RWPE2 (cell line): ENCODE measurements around the gene SCGN.

Experiments
- ATAC-seq: fragments of 200-7000 bp; cut with Tn5 transposase; 3 replicates; pipeline ENCODE4 v1.9.1; 2021; ENCODE audit warnings: low read depth
- DNase-seq: peaks from one replicate; pipeline ENCODE4 v3.0.0-alpha.2; 2020; ENCODE audit warnings: low spot score
- H3K27ac ChIP-seq: fragments of 450-650 bp; 2 replicates; pipeline ENCODE4 v1.5.1; 2017; ENCODE audit warnings: mild to moderate bottlenecking; ENCODE audit not compliant: poor library complexity, severe bottlenecking
- H3K27me3 ChIP-seq: fragments of 250-450 bp; sonication (Bioruptor Pico); 2 replicates; pipeline ENCODE4 v1.5.1; 2021; ENCODE audit warnings: mild to moderate bottlenecking, moderate library complexity; ENCODE audit not compliant: insufficient read depth, poor library complexity, severe bottlenecking
- H3K36me3 ChIP-seq: fragments of 250-450 bp; sonication (Bioruptor Pico); 2 replicates; pipeline ENCODE4 v1.5.1; 2020; ENCODE audit warnings: low read depth, mild to moderate bottlenecking, moderate library complexity
- H3K4me1 ChIP-seq: fragments of 250-450 bp; sonication (Bioruptor Pico); 2 replicates; pipeline ENCODE4 v1.5.1; 2021; ENCODE audit warnings: mild to moderate bottlenecking, moderate library complexity; ENCODE audit not compliant: insufficient read depth, poor library complexity, severe bottlenecking
- H3K4me3 ChIP-seq: fragments of 250-450 bp; sonication (Bioruptor Pico); 2 replicates; pipeline ENCODE4 v1.5.1; 2021; ENCODE audit warnings: mild to moderate bottlenecking, moderate library complexity; ENCODE audit not compliant: severe bottlenecking
- H3K9me3 ChIP-seq: fragments of 250-450 bp; sonication (Bioruptor Pico); 2 replicates; pipeline ENCODE4 v1.5.1; 2021; ENCODE audit warnings: mild to moderate bottlenecking, moderate library complexity; ENCODE audit not compliant: severe bottlenecking
- CTCF ChIP-seq: fragments of 450-650 bp; IDR thresholded peaks from one replicate; pipeline ENCODE4 v1.5.1; 2017; ENCODE audit warnings: mild to moderate bottlenecking, moderate library complexity; ENCODE audit not compliant: poor library complexity, severe bottlenecking

The SCGN gene

GRCh38 chr6:25628471-25629197 is 23.4 kb upstream of the SCGN start:
- Histone ChIP-seq H3K4me3 (no peak overlapping the region), H3K36me3 (no peaks in the 10 kb centered on the region), H3K9me3 (no peaks in the 10 kb centered on the region), H3K27ac (no peak overlapping the region), H3K27me3 (no peaks in the 10 kb centered on the region), H3K4me1 (no peaks in the 10 kb centered on the region)
- ATAC-seq = no peak
- TF ChIP-seq CTCF = no peak
- DNase-seq = no peak

GRCh38 chr6:25629198-25629576 is 22.8 kb upstream of the SCGN start:
- Histone ChIP-seq H3K9me3 (no peaks in the 10 kb centered on the region), H3K27me3 (no peaks in the 10 kb centered on the region), H3K4me1 (no peaks in the 10 kb centered on the region), H3K36me3 (no peaks in the 10 kb centered on the region), H3K27ac (no peak overlapping the region), H3K4me3 (no peak overlapping the region)
- ATAC-seq = no peak
- no peak for DNase-seq
- TF ChIP-seq CTCF = no peak

- no peaks in the 10 kb centered on the region for H3K9me3 ChIP-seq
- no peak overlapping the region for H3K4me3 ChIP-seq
- no peak for TF ChIP-seq CTCF
- no peak overlapping the region for H3K27ac ChIP-seq
- no peaks in the 10 kb centered on the region for H3K4me1 ChIP-seq
- H3K27me3 ChIP-seq = no peaks in the 10 kb centered on the region
- ATAC-seq = no peak
- no peaks in the 10 kb centered on the region for H3K36me3 ChIP-seq
- no peak for DNase-seq
These were observed 21.3 kb upstream of the SCGN start for GRCh38 chr6:25630508-25631278.

- H3K4me1 ChIP-seq = no peaks in the 10 kb centered on the region
- no peak for TF ChIP-seq CTCF
- peaks cover 3% of the 10 kb centered on the region for H3K27me3 ChIP-seq
- ATAC-seq (no peak), DNase-seq (no peak)
- H3K36me3 ChIP-seq = no peaks in the 10 kb centered on the region
- H3K9me3 ChIP-seq = no peaks in the 10 kb centered on the region
- H3K4me3 ChIP-seq = no peak overlapping the region
- H3K27ac ChIP-seq = no peak overlapping the region
These were observed 16.1 kb upstream of the SCGN start for GRCh38 chr6:25635886-25636317.

- no peak for DNase-seq
- no peak overlapping the region for H3K27ac ChIP-seq
- peaks cover 4% of the 10 kb centered on the region for H3K27me3 ChIP-seq
- no peak for ATAC-seq
- no peaks in the 10 kb centered on the region for H3K36me3 ChIP-seq
- H3K9me3 ChIP-seq = no peaks in the 10 kb centered on the region
- no peak overlapping the region for H3K4me3 ChIP-seq
- TF ChIP-seq CTCF = no peak
- H3K4me1 ChIP-seq = no peaks in the 10 kb centered on the region
These were observed 14.8 kb upstream of the SCGN start for GRCh38 chr6:25637211-25637610.
